ENCODE measurements around the gene TMEM270.

TMEM270 gene

DNA sequence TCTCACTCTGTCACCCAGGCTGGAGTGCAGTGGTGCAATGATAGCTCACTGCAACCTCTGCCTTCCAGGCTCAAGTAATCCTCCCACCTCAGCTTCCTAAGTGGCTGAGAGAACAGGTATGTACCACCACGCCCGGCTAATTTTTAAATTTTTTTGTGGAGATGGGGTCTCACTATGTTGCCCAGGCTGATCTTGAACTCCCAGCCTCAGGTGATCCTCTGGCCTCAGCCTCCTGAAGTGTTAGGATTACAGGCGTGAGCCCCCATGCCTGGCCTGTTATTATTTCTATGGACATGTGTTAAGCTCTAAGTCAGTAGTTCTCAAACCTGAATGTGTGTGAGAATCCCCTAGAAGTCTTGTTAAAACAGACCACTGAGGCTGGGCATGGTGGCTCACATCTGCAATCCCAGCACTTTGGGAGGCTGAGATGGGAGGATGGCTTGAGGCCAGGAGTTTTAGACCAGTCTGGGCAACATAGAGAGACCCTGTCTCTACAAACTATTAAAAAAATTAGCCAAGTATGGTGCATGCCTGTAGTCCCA, 24.5 kb downstream of the TMEM270 start:
- peaks cover 17% of the 10 kb centered on the region for H3K27me3 Mint-ChIP-seq

DNA sequence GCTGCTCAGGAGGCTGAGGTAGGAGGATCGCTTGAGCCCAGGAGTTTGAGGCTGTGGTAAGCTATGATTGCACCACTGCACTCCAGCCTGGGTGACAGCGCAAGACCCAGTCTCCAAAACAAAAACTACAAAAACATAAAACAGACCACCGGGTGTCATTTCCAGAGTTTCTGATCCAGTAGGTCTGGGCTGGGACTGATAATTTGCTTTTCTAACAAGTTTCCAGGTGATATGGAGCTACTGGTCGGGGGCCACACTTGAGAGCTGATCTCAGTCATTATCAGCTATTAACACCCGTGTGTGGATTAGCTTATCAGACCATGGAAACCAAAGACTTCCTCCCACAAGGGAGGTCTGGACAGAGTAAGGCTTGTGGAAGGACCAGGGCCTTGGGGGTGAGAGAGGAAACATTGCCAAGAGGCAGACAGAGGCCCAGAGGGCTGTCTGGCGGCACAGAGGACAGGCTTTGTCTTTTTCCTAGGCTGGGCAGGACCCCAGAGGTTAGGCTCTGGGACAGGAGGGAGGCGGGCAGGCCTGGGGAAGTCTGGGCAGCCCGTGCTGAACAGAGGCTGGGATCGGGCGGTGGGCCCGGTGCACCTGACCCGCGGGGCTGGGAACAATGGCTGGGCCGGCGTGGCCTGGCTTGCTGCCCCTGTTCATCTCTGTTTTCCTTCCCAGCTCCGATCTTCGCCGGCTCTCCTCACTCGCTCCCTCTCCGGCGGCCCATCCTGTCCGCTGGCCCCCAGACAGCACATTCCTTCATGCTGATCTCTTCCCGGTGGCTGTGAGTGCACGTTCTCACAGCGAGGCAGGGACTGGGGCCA, 25.2 kb downstream of the TMEM270 start:
- Mint-ChIP-seq H3K4me1 (peaks cover 17% of the 10 kb centered on the region), H3K27me3 (peaks cover 17% of the 10 kb centered on the region), H3K27ac (no peak overlapping the region), H3K4me3 (no peak overlapping the region), H3K36me3 (ENCODE audit: low read depth) (no peaks in the 10 kb centered on the region), H3K9me3 (no peaks in the 10 kb centered on the region)
- ATAC-seq (no peak), DNase-seq (no peak)

More for the DNA sequence above, 24.5 kb downstream of the TMEM270 start:
- Mint-ChIP-seq H3K4me3 (no peak overlapping the region), H3K27ac (no peak overlapping the region), H3K9me3 (no peaks in the 10 kb centered on the region), H3K36me3 (ENCODE audit: low read depth) (no peaks in the 10 kb centered on the region), H3K4me1 (peaks cover 15% of the 10 kb centered on the region)
- DNase-seq (no peak), ATAC-seq (no peak)

GRCh38 chr7:73887762-73888161, 26.8 kb downstream of the TMEM270 start:
- ATAC-seq = no peak
- H3K9me3 Mint-ChIP-seq = no peaks in the 10 kb centered on the region
- peaks cover 22% of the 10 kb centered on the region for H3K27me3 Mint-ChIP-seq
- H3K4me3 Mint-ChIP-seq = no peak overlapping the region
- H3K4me1 Mint-ChIP-seq = peaks cover 17% of the 10 kb centered on the region
- no peaks in the 10 kb centered on the region for H3K36me3 Mint-ChIP-seq (ENCODE audit: low read depth)
- H3K27ac Mint-ChIP-seq = no peak overlapping the region
- DNase-seq = no peak

DNA sequence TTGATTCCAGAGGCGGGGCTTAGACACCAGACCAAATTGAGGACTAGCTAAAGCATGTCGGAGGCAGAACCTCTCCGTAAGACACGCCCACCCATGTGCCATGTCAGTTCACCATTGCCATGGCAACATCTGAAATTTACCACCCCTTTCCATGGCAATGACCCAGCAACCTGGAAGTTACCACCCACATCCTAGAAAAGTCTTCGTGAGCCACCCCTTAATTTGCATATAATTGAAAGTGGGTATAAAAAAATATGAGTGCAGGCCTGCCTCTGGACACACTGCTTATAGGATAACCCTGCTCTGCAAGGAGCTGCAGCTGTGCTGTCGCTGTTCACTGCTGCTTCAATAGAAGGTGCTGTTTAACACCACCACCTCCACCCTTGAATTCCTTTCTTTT, 28.0 kb downstream of the TMEM270 start:
- no peak overlapping the region for H3K4me3 Mint-ChIP-seq
- ATAC-seq = no peak
- H3K4me1 Mint-ChIP-seq = peaks cover 17% of the 10 kb centered on the region
- no peaks in the 10 kb centered on the region for H3K9me3 Mint-ChIP-seq
- no peak for DNase-seq
- peaks cover 22% of the 10 kb centered on the region for H3K27me3 Mint-ChIP-seq
- H3K27ac Mint-ChIP-seq = no peak overlapping the region
- no peaks in the 10 kb centered on the region for H3K36me3 Mint-ChIP-seq (ENCODE audit: low read depth)

- ATAC-seq (no peak), DNase-seq (no peak)
- H3K4me1 Mint-ChIP-seq = peaks cover 17% of the 10 kb centered on the region
- peaks cover 2% of the 10 kb centered on the region for H3K36me3 Mint-ChIP-seq (ENCODE audit: low read depth)
- peaks cover 3% of the 10 kb centered on the region for H3K9me3 Mint-ChIP-seq
- peaks cover 22% of the 10 kb centered on the region for H3K27me3 Mint-ChIP-seq
- no peak overlapping the region for H3K4me3 Mint-ChIP-seq
- peak overlapping the region; percentile 16 for H3K27ac Mint-ChIP-seq
Observed at GRCh38 chr7:73890555-73891147, 29.7 kb downstream of the TMEM270 start.

GRCh38 chr7:73891178-73891885, 30.4 kb downstream of the TMEM270 start:
- Mint-ChIP-seq H3K27ac (no peak overlapping the region), H3K27me3 (peaks cover 19% of the 10 kb centered on the region), H3K9me3 (peaks cover 7% of the 10 kb centered on the region), H3K4me1 (peaks cover 17% of the 10 kb centered on the region), H3K36me3 (ENCODE audit: low read depth) (peaks cover 5% of the 10 kb centered on the region), H3K4me3 (no peak overlapping the region)
- DNase-seq = no peak
- no peak for ATAC-seq

DNA sequence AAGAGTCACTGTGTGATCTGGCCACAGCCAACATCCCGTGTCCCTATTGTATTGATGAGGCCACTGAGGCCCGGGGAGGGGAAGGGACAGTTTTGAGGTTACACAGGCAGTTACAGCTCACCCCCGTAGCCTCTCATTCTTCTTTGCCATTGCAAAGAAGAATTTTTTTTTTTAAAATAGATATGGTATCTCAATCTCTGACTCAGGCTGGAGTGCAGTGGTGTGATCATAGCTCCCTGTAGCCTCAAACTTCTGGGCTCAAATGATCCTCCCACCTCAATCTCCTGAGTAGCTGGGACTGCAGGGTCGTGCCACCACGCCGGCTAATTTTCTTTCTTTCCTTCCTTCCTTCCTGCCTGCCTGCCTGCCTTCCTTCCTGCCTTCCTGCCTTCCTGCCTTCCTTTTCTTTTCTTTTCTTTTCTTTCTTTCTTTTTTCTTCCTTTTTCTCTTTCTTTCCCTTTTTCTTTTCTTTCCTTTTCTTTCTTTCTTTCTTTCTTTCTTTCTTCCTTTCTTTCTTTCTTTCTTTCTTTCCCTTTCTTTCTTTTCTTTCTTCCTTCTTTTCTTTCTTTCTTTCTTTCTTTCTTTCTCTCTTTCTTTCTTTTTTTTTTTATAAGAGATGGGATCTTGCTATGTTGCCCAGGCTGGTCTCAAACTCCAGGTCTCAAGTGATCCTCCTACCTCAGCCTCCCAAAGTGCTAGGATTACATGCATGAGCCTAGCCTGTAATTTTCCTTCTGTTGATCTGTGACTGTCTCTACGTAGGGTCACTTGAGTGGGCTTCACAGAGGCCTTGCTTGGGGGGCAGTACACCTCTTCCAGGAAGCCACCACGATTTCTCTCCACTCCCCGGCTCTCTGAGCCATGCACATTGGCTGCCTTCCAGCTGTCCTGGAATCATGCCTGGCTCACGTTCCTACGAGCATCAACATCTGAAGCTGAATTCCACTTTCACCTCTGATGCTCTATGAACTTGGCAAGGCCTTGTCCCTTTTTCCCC, 31.3 kb downstream of the TMEM270 start:
- H3K27me3 Mint-ChIP-seq = peaks cover 16% of the 10 kb centered on the region
- no peak overlapping the region for H3K27ac Mint-ChIP-seq
- no peak for ATAC-seq
- H3K36me3 Mint-ChIP-seq (ENCODE audit: low read depth) = peaks cover 5% of the 10 kb centered on the region
- no peak overlapping the region for H3K4me3 Mint-ChIP-seq
- DNase-seq = no peak
- H3K9me3 Mint-ChIP-seq = peaks cover 7% of the 10 kb centered on the region
- H3K4me1 Mint-ChIP-seq = peaks cover 17% of the 10 kb centered on the region

DNA sequence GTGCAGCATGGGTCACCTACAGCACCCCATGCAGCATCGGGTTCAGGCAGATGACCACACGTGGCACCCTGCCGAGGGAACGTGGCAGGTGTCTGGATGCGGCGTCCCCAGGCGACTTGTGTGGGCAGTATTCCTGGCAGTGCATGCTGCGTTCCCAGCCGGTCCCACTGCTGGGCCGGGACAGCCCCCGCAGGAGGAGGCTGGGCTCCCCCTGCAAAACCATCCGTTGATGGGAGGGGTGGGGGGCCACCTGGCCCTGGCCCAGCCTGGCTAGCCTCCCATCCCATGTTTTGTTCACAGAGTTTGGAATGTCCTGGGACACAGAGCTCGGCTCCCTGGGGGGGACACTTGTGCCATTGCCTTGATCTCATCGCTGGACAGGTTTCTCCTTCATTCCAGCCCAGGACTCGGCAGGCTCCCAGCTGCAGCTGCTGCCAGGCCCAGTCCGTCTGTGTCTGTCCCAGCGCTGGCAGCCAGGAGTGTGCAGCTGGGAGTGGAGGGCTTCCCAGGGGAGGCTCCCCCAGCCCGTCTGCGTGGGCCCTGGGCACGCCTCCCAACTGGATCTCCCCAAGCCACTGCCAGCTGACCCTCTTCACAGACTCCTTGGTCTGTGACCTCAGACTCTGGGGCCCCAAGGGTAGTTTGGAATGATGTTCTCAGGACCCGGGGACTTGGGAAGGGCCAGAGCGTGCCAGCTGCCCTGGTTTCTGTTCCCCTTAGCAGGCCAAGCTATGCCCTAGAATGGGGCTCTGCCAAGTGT, 32.6 kb downstream of the TMEM270 start:
- DNase-seq = no peak
- Mint-ChIP-seq H3K27ac (no peak overlapping the region), H3K9me3 (peaks cover 10% of the 10 kb centered on the region), H3K27me3 (peaks cover 10% of the 10 kb centered on the region), H3K4me3 (no peak overlapping the region), H3K36me3 (ENCODE audit: low read depth) (peaks cover 5% of the 10 kb centered on the region), H3K4me1 (peaks cover 15% of the 10 kb centered on the region)
- no peak for ATAC-seq

DNA sequence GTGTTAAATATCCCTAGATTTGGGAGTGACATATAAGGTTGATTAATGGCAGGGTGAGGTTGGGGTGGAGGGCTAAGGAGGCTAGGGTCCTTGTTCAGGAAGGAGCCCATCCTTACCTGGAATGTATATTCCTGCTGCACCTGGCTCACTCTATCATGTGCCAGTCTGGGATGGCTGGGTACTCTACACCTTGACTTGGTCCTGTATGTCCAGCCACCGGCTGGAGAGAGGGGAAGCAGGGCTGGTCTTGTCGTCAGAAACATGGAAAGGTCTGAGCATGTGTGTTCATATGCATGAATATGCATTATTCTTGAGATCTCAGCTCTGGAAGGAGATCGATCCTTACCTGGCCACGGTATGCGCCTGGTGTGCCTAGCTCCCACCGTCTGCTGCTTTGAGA, 33.2 kb downstream of the TMEM270 start:
- H3K9me3 Mint-ChIP-seq = peaks cover 10% of the 10 kb centered on the region
- H3K4me3 Mint-ChIP-seq = no peak overlapping the region
- H3K36me3 Mint-ChIP-seq (ENCODE audit: low read depth) = peaks cover 5% of the 10 kb centered on the region
- peaks cover 12% of the 10 kb centered on the region for H3K4me1 Mint-ChIP-seq
- ATAC-seq = no peak
- no peak for DNase-seq
- H3K27ac Mint-ChIP-seq = no peak overlapping the region
- peaks cover 6% of the 10 kb centered on the region for H3K27me3 Mint-ChIP-seq

DNA sequence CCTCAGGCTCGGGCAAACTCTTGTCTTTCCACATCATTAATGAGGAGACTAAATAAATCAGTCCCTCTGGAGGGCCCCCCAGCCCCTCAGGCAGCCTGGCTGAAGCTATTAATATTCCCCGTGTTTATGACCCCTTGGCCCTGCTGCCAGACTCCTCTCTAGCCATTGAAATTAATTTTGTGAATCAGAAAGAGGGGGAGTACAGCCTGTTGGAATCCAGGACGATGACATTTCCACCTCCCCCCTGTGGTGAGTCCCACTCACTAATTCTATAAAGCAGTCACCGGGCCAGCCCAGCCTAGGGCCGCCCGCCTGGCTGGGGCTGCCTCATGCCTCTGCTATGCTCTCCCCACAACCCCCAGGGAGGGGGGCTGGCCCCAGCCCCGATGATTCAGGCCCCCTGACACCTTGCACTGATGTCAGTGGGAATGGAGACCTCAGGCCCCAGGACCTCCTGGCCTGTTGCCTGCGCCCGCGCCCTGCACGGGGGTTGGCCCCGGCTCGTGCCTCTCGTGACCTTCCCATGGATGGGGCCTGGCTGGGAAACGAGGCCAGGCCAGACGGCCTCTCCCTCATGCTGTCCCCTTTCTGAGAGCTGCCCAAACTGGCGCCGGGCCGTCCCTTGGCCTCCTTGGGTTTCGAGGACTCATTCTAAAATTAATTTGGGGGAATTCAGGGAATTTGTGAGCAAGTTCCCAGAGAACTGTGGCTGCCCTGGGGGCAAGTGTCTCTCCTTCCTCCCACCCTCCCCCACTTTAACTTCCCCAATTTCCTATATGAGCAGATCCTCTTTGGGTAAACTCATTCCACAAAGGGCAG, 34.0 kb downstream of the TMEM270 start:
- DNase-seq (no peak), ATAC-seq (no peak)
- peaks cover 5% of the 10 kb centered on the region for H3K36me3 Mint-ChIP-seq (ENCODE audit: low read depth)
- no peak overlapping the region for H3K4me3 Mint-ChIP-seq
- H3K9me3 Mint-ChIP-seq = peaks cover 10% of the 10 kb centered on the region
- no peak overlapping the region for H3K27ac Mint-ChIP-seq
- H3K27me3 Mint-ChIP-seq = peaks cover 6% of the 10 kb centered on the region
- H3K4me1 Mint-ChIP-seq = peaks cover 7% of the 10 kb centered on the region

DNA sequence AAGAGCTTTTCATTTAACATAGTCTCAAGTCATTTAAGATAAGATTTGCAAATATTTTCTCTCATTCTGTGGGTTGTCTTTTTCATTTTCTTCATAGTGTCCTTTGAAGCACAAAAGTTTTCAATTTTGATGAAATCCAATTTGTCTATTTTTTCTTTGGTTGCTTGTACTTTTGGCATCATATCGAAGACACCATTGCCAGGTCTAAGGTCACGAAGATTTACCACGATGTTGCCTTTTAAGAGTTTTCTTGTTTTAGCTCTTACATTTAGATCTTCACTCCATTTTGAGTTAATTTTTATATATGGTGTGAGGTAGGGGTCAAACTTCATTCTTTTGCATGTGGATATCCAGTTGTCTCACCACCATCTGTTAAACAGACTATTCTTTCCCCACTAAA, 34.7 kb downstream of the TMEM270 start:
- no peak overlapping the region for H3K4me3 Mint-ChIP-seq
- H3K36me3 Mint-ChIP-seq (ENCODE audit: low read depth) = peaks cover 5% of the 10 kb centered on the region
- peaks cover under 1% of the 10 kb centered on the region for H3K4me1 Mint-ChIP-seq
- no peak for ATAC-seq
- H3K27ac Mint-ChIP-seq = no peak overlapping the region
- no peak for DNase-seq
- H3K9me3 Mint-ChIP-seq = peaks cover 10% of the 10 kb centered on the region
- peaks cover 6% of the 10 kb centered on the region for H3K27me3 Mint-ChIP-seq

DNA sequence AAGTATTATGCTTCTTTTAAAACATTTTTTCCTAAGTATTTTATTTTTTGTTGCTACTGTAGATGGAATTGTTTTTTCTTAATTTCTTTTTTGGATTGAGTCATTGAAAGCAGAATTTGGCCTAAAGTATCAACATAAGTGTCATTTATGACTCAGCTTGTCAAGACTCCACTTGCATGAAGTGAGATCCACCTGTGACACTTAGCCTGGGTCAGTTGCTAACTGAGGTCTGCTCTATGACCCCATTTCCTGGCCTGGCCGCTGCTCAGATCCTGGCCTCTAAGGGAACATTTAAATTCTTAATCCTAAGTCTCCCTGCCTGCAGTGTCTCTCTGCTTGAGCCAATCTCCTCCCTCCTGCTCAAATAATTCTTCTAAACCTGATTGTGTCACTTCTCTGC, 35.5 kb downstream of the TMEM270 start:
- Mint-ChIP-seq H3K4me1 (no peaks in the 10 kb centered on the region), H3K27ac (no peak overlapping the region), H3K9me3 (peaks cover 10% of the 10 kb centered on the region), H3K27me3 (peaks cover 6% of the 10 kb centered on the region), H3K4me3 (no peak overlapping the region), H3K36me3 (ENCODE audit: low read depth) (peaks cover 5% of the 10 kb centered on the region)
- ATAC-seq = no peak
- no peak for DNase-seq

GRCh38 chr7:73899731-73900142, 38.8 kb downstream of the TMEM270 start:
- DNase-seq (no peak), ATAC-seq (no peak)
- Mint-ChIP-seq H3K9me3 (peaks cover 10% of the 10 kb centered on the region), H3K4me3 (no peak overlapping the region), H3K27me3 (no peaks in the 10 kb centered on the region), H3K27ac (no peak overlapping the region), H3K36me3 (ENCODE audit: low read depth) (peaks cover 5% of the 10 kb centered on the region), H3K4me1 (no peaks in the 10 kb centered on the region)
